GM12874 (cell line): ENCODE measurements around the gene TMC7.
A peak's percentile ranks its signal among the peaks of the same experiment; 100 is the strongest.

Source experiments
- TF ChIP-seq, protein P1 (sequence below): IDR thresholded peaks from 2 replicates; pipeline ENCODE4 v1.5.1; 2011; ENCODE audit warnings: low read depth, mild to moderate bottlenecking, control low read depth, low read length, moderate library complexity; ENCODE audit not compliant: insufficient read depth

TMC7 gene

DNA sequence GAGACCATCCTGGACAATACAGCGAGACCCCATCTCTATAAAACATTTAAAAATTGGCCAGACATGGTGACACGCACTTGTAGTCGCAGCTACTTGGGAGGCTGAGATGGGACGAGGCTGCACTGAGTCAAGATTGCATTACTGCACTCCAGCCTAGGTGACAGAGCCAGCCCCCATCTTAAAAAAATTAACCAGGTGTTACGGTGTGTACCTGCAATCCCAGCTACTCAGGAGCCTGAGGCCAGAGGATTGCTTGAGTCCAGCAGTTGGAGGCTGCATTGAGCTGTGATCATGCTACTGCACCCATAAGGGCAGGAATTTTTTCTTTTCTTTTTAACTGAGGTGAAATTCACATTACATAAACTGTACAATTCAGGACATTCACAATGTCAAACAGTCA lies 16.9 kb upstream of the TMC7 start:
- TF ChIP-seq, protein P1, sequence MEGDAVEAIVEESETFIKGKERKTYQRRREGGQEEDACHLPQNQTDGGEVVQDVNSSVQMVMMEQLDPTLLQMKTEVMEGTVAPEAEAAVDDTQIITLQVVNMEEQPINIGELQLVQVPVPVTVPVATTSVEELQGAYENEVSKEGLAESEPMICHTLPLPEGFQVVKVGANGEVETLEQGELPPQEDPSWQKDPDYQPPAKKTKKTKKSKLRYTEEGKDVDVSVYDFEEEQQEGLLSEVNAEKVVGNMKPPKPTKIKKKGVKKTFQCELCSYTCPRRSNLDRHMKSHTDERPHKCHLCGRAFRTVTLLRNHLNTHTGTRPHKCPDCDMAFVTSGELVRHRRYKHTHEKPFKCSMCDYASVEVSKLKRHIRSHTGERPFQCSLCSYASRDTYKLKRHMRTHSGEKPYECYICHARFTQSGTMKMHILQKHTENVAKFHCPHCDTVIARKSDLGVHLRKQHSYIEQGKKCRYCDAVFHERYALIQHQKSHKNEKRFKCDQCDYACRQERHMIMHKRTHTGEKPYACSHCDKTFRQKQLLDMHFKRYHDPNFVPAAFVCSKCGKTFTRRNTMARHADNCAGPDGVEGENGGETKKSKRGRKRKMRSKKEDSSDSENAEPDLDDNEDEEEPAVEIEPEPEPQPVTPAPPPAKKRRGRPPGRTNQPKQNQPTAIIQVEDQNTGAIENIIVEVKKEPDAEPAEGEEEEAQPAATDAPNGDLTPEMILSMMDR, result no peak

- TF ChIP-seq, protein P1, result peak; percentile 89
These were observed 14.5 kb upstream of the TMC7 start for GRCh38 chr16:18969050-18969854.

DNA sequence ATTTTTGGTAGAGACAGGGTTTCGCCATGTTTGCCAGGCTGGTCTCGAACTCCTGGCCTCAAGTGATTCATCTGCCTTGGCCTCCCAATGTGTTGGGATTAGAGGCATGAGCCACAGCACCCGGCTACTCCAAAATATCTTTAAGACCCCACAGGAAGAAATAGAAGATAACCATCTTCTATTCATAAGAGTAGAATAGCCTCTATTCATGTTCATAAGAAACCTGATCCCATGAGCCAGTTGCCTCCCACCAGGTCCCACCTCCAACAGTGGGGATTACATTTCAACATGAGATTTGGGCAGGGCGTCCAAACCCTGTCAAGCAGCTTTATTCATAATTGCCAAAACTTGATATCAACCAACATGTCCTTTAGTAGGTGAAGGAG lies 13.9 kb upstream of the TMC7 start:
- TF ChIP-seq, protein P1, result no peak

GRCh38 chr16:18975109-18975508 lies 8.6 kb upstream of the TMC7 start:
- TF ChIP-seq, protein P1, result no peak

DNA sequence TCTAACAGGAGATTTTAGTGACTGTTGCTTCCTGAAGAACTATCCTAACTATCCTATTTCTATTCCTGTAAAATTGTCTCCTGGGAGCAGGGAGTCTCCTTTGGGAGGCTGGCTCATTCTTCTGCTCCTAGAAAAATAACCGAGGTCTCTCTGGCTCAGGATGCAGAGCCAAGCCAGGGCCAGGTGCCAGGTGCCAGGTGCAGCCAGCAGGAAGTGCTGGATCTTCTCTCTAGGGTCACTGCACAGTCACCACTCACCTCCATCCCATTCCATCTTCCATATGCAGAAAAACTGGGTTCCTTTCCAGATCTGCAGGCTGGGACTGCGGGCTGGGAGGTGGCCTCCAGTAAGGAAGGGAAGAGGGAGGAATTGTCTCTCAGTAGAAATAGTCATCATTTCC lies 3.8 kb upstream of the TMC7 start:
- TF ChIP-seq, protein P1, result no peak

- TF ChIP-seq, protein P1, result no peak
These were observed 786 bp downstream of the TMC7 start for GRCh38 chr16:18984435-18985005.

- TF ChIP-seq, protein P1, result no peak
These were observed 15.3 kb downstream of the TMC7 start for GRCh38 chr16:18999045-18999393.
